Uterus (tissue), 2 donors: ENCODE data around the gene TRIAP1.

Source experiments
- CTCF ChIP-seq, 4 experiments: fragments of 200-600 bp in 2 of 4; fragments of 450-650 bp in 2 of 4; sonication (generic) in 2 of 4; IDR thresholded peaks; one replicate each; pipeline ENCODE4 v1.5.1; 2016 to 2019; ENCODE audit warnings: antibody characterized with exemption in 4 of 4, mild to moderate bottlenecking in 2 of 4, moderate library complexity in 1 of 4
- POLR2A ChIP-seq, 2 donors: fragments of 450-650 bp; IDR thresholded peaks; one replicate each; pipeline ENCODE4 v1.6.1; 2016; ENCODE audit warnings: antibody characterized with exemption in 2 of 2, mild to moderate bottlenecking in 1 of 2, moderate library complexity in 1 of 2

DNA sequence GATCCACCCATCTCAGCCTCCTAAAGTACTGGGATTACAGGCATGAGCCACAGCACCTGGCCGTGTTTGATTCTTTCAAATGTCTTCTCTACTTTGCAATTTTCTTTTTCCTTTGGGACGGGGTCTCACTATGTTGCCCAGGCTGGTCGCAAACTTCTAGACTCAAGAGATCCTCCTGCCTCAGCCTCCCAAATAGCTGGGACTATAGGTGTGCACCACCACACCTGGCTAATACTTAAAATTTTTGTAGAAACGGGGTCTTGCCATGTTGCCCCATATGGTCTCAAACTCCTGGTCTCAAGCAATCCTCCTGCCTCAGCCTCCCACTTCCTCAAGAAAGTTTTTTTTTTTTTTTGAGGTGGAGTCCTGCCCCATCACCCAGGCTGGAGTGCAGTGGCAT lies 1.8 kb upstream of the TRIAP1 start:
- no peak for TF ChIP-seq CTCF (IDR thresholded peaks at IDR 0.05)
- no peak for TF ChIP-seq POLR2A (IDR thresholded peaks at IDR 0.05)
